ENCODE results near the gene PDCL2.
"Not testable (repeated sequence)": the region's sequence is repeated elsewhere in the genome, so short reads cannot be mapped to it uniquely, and the experiment has no call there.

Gene PDCL2

GRCh38 chr4:55598641-55599040 lies 6.6 kb upstream of the PDCL2 start:
- no peak for DNase-seq (ENCODE audit: low spot score)

- no peak for DNase-seq (ENCODE audit: low spot score)
Measured at GRCh38 chr4:55588160-55588559, 3.9 kb downstream of the PDCL2 start.

GRCh38 chr4:55582773-55583172 lies 9.3 kb downstream of the PDCL2 start:
- DNase-seq (ENCODE audit: low spot score) = not testable (repeated sequence)

- DNase-seq (ENCODE audit: low spot score) = no peak
Measured at GRCh38 chr4:55578341-55579010, 13.6 kb downstream of the PDCL2 start.

GRCh38 chr4:55575513-55575912 lies 16.5 kb downstream of the PDCL2 start:
- DNase-seq (ENCODE audit: low spot score) = no peak

GRCh38 chr4:55574252-55574651 lies 17.8 kb downstream of the PDCL2 start:
- no peak for DNase-seq (ENCODE audit: low spot score)

GRCh38 chr4:55571806-55572205 lies 20.2 kb downstream of the PDCL2 start:
- no peak for DNase-seq (ENCODE audit: low spot score)

- DNase-seq (ENCODE audit: low spot score) = no peak
Measured at GRCh38 chr4:55568905-55569504, 23.0 kb downstream of the PDCL2 start.

GRCh38 chr4:55561889-55562288 lies 30.2 kb downstream of the PDCL2 start:
- no peak for DNase-seq (ENCODE audit: low spot score)

- no peak for DNase-seq (ENCODE audit: low spot score)
Measured at GRCh38 chr4:55560096-55560495, 31.9 kb downstream of the PDCL2 start.

- no peak for DNase-seq (ENCODE audit: low spot score)
Measured at GRCh38 chr4:55554453-55555030, 37.5 kb downstream of the PDCL2 start.

- no peak for DNase-seq (ENCODE audit: low spot score)
Measured at GRCh38 chr4:55553441-55554201, 38.4 kb downstream of the PDCL2 start.

- not testable (repeated sequence) for DNase-seq (ENCODE audit: low spot score)
Measured at GRCh38 chr4:55551964-55552363, 40.1 kb downstream of the PDCL2 start.

GRCh38 chr4:55549888-55550287 lies 42.2 kb downstream of the PDCL2 start:
- no peak for DNase-seq (ENCODE audit: low spot score)

GRCh38 chr4:55547918-55548317 lies 44.1 kb downstream of the PDCL2 start:
- DNase-seq (ENCODE audit: low spot score) = peak; percentile 2

GRCh38 chr4:55547466-55547770 lies 44.6 kb downstream of the PDCL2 start:
- DNase-seq (ENCODE audit: low spot score) = peak; percentile 70

- DNase-seq (ENCODE audit: low spot score) = peak; percentile 89
Measured at GRCh38 chr4:55546756-55547465, 45.1 kb downstream of the PDCL2 start, which contains the start of gene CLOCK. CLOCK (minus strand) TSS chr4:55546909; CDS start chr4:55482785, 64,124 bp downstream.

GRCh38 chr4:55546506-55546755 lies 45.6 kb downstream of the PDCL2 start:
- DNase-seq (ENCODE audit: low spot score) = no peak

GRCh38 chr4:55545641-55546505 lies 46.2 kb downstream of the PDCL2 start:
- peak; percentile 63 for DNase-seq (ENCODE audit: low spot score)

GRCh38 chr4:55545151-55545550 lies 46.9 kb downstream of the PDCL2 start:
- peak; percentile 9 for DNase-seq (ENCODE audit: low spot score)

GRCh38 chr4:55543858-55544257 lies 48.2 kb downstream of the PDCL2 start:
- DNase-seq (ENCODE audit: low spot score) = no peak

All from SK-N-DZ (cell line).